ENCODE measurements around the gene CCDC12. TPM values are rescaled to one million over a fixed set of nuclear protein-coding genes. Genes with fewer than 3 reads are reported as not detected.

Gene CCDC12
- total RNA-seq, 6 experiments from 2014 or later, result 14.6 to 24.2 (median 17.0) TPM

GRCh38 chr3:46979958-46980497, 3.5 kb upstream of the CCDC12 start:
- Histone ChIP-seq H3K36me3 (no peaks in the 10 kb centered on the region), H3K27ac (peak overlapping the region in 1 of 3 donors; percentile 77), H3K4me3 (peak overlapping the region; percentile 63 to 64 (median 64)), H3K9me3 (no peaks in the 10 kb centered on the region), H3K4me1 (peaks cover 0 to 18% (median 0%) of the 10 kb centered on the region in 4 donors), H3K27me3 (no peaks in the 10 kb centered on the region)
- DNase-seq (peak in 2 of 3 donors; percentile 45 to 68), ATAC-seq (no peak)
- WGBS (ENCODE audit: insufficient coverage, low coverage, low lambda C conversion rate, missing lambda C conversion rate), result 4% methylated on average over 10 of the region's 40 CpGs
- intact Hi-C loops (cut with DNase I), result no loop called here
- peak in 1 of 4 donors; percentile 0 for TF ChIP-seq CTCF (IDR thresholded peaks at IDR 0.05)
- TF ChIP-seq POLR2A (IDR thresholded peaks at IDR 0.05), result no peak

- peaks cover 0 to 26% (median 1%) of the 10 kb centered on the region in 4 donors for H3K4me1 ChIP-seq
- peak within 1 kb of the TSS; percentile 58 to 90 (median 77) for H3K27ac ChIP-seq
- peak; percentile 80 to 88 (median 81) for ATAC-seq
- H3K9me3 ChIP-seq, result no peaks in the 10 kb centered on the region
- H3K4me3 ChIP-seq, result peak within 1 kb of the TSS; percentile 63 to 64 (median 64)
- 0% methylated on average over 14 of the region's 73 CpGs for WGBS (ENCODE audit: insufficient coverage, low coverage, low lambda C conversion rate, missing lambda C conversion rate)
- H3K27me3 ChIP-seq, result no peaks in the 10 kb centered on the region
- no peaks in the 10 kb centered on the region for H3K36me3 ChIP-seq
- intact Hi-C loops (cut with DNase I), result no loop called here
- TF ChIP-seq POLR2A (IDR thresholded peaks at IDR 0.05) (peak; percentile 92), CTCF (IDR thresholded peaks at IDR 0.05) (peak in 3 of 4 donors; percentile 8 to 23 (median 18))
- peak; percentile 99 for DNase-seq
These were observed 2.7 kb upstream of the CCDC12 start, which contains the start of gene NBEAL2 for GRCh38 chr3:46978985-46979944. NBEAL2 (plus strand) TSS chr3:46979666; CDS start chr3:46979862, 196 bp downstream.

DNA sequence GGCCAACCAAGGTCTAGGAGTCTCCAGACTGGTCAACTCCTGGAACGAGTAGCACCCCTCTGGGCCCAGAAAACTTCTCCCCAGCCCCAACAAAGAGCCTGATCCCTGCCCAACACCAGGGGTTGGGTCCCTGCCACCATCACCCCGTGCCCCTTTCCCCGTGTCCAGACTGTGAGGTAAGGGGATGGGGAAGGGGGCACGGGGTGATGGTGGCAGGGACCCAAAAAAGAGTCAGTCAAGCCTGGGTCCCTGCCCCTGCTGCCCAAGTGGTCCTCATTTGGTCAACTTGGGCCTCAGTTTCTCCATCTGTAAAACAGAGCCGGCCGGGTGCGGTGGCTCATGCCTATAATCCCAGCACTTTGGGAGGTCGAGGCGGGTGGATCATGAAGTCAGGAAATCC, 1.8 kb upstream of the CCDC12 start:
- no peaks in the 10 kb centered on the region for H3K36me3 ChIP-seq
- H3K27ac ChIP-seq, result peak overlapping the region in 1 of 3 donors; percentile 77
- H3K4me3 ChIP-seq, result no peak overlapping the region
- no peaks in the 10 kb centered on the region for H3K9me3 ChIP-seq
- no peak for ATAC-seq
- intact Hi-C loops (cut with DNase I), result no loop called here
- TF ChIP-seq POLR2A (IDR thresholded peaks at IDR 0.05) (no peak), CTCF (IDR thresholded peaks at IDR 0.05) (no peak)
- H3K27me3 ChIP-seq, result no peaks in the 10 kb centered on the region
- H3K4me1 ChIP-seq, result peaks cover 0 to 32% (median 5%) of the 10 kb centered on the region in 4 donors
- WGBS (ENCODE audit: insufficient coverage, low coverage, low lambda C conversion rate, missing lambda C conversion rate), result 75% methylated on average over 4 of the region's 9 CpGs
- peak in 1 of 3 donors; percentile 56 for DNase-seq

DNA sequence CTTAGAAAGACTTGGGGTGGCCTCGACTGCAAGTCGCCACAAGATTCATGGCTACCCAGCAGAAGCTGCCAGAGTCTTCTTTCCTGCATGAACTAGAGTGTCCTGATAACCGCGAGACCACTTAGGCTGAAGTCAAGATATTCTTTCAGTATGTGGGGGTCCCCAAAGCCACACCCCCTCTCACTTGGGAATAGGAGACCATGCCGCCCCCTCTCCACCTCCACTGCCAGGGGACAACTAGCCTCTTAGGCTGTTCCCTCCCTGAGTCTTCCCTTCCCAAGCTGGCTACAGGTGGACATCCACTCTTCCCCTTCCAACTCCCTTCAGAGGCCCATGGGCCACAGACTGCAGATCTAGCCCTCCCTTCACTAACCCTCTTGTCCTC, 1.3 kb upstream of the CCDC12 start:
- WGBS (ENCODE audit: insufficient coverage, low coverage, low lambda C conversion rate, missing lambda C conversion rate), result 67% methylated on average over 1 of the region's 5 CpGs
- TF ChIP-seq CTCF (IDR thresholded peaks at IDR 0.05) (no peak), POLR2A (IDR thresholded peaks at IDR 0.05) (no peak)

More for the DNA sequence above, 1.3 kb upstream of the CCDC12 start:
- Histone ChIP-seq H3K27ac (no peak overlapping the region), H3K36me3 (no peaks in the 10 kb centered on the region), H3K9me3 (no peaks in the 10 kb centered on the region), H3K4me3 (no peak overlapping the region), H3K4me1 (peaks cover 0 to 32% (median 5%) of the 10 kb centered on the region in 4 donors), H3K27me3 (no peaks in the 10 kb centered on the region)
- peak in 1 of 3 donors; percentile 36 for DNase-seq
- intact Hi-C loops (cut with DNase I), result no loop called here
- ATAC-seq, result no peak
